Measurements from ENCODE around the gene STK4. TPM values are rescaled to one million over a fixed set of nuclear protein-coding genes. Genes with fewer than 3 reads are reported as not detected.

The STK4 gene
- total RNA-seq, 1 donor: 33.7 TPM

DNA sequence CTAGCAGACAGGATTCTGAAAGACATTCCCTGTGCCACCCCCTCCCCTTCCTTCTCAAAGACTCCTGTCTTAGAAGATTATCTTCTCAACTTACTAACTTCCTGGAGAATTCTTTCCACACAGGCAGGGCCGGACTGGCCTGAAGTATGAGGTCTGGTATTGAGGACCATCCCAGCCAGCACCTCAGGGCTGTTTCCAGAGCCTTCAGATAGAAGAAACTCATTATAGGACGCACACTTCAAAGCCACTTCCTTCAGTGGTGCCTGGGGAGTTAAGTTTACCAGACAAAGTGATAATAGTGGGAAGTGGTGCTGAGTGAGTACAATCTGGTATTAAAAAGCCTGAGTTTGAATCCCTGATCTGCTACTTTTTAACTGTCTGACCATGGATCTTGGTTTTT lies 119.0 kb downstream of the STK4 start:
- no peaks in the 10 kb centered on the region for H3K79me2 ChIP-seq (ENCODE audit: insufficient read depth, low read length)
- H3K4me1 ChIP-seq (ENCODE audit: insufficient read depth, low read length): peaks cover 37% of the 10 kb centered on the region
- no peak overlapping the region for H2AFZ ChIP-seq (ENCODE audit: low read length)
- peaks cover 3% of the 10 kb centered on the region for H3K36me3 ChIP-seq (ENCODE audit: insufficient read depth, low read length)
- DNase-seq (ENCODE audit: insufficient read length, low spot score, missing footprints): no peak
- no peaks in the 10 kb centered on the region for H3K9me3 ChIP-seq (ENCODE audit: low read depth, low read length)
- H3K4me2 ChIP-seq (ENCODE audit: insufficient read depth, low read length): no peak overlapping the region
- TF ChIP-seq, protein P1, sequence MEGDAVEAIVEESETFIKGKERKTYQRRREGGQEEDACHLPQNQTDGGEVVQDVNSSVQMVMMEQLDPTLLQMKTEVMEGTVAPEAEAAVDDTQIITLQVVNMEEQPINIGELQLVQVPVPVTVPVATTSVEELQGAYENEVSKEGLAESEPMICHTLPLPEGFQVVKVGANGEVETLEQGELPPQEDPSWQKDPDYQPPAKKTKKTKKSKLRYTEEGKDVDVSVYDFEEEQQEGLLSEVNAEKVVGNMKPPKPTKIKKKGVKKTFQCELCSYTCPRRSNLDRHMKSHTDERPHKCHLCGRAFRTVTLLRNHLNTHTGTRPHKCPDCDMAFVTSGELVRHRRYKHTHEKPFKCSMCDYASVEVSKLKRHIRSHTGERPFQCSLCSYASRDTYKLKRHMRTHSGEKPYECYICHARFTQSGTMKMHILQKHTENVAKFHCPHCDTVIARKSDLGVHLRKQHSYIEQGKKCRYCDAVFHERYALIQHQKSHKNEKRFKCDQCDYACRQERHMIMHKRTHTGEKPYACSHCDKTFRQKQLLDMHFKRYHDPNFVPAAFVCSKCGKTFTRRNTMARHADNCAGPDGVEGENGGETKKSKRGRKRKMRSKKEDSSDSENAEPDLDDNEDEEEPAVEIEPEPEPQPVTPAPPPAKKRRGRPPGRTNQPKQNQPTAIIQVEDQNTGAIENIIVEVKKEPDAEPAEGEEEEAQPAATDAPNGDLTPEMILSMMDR (IDR thresholded peaks at IDR 0.05; ENCODE audit: extremely low read depth, low read depth, low read length): no peak
- no peaks in the 10 kb centered on the region for H4K20me1 ChIP-seq (ENCODE audit: insufficient read depth, low read length)
- no peaks in the 10 kb centered on the region for H3K27me3 ChIP-seq (ENCODE audit: insufficient read depth, low read length)
- H3K27ac ChIP-seq (ENCODE audit: low read depth, low read length): no peak overlapping the region
- H3K4me3 ChIP-seq (ENCODE audit: insufficient read depth, low read length): no peak overlapping the region

DNA sequence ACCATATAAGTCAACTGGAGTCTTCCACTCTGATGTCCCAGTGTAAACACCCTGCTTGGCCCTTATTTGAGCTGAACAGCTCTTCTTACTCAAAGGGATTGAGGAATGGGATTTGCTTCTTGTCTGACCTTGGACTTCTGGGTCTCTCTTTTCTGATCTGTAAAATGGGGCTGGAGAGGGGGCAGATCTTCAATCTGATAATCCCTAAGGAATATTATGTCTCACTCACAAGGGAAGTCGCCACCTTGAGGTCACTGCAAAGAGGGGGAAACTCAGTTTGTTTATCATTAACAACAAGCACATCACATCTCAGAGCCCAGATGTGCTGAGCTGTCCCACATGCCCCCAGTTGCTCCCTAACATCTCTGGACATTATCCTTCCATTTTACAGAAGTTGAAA lies 119.6 kb downstream of the STK4 start:
- TF ChIP-seq, protein P1 (IDR thresholded peaks at IDR 0.05; ENCODE audit: extremely low read depth, low read depth, low read length): no peak
- H3K4me3 ChIP-seq (ENCODE audit: insufficient read depth, low read length): no peak overlapping the region
- H2AFZ ChIP-seq (ENCODE audit: low read length): no peak overlapping the region
- no peak overlapping the region for H3K4me2 ChIP-seq (ENCODE audit: insufficient read depth, low read length)
- H3K4me1 ChIP-seq (ENCODE audit: insufficient read depth, low read length): peaks cover 43% of the 10 kb centered on the region
- no peak for DNase-seq (ENCODE audit: insufficient read length, low spot score, missing footprints)
- no peaks in the 10 kb centered on the region for H3K79me2 ChIP-seq (ENCODE audit: insufficient read depth, low read length)
- peaks cover 3% of the 10 kb centered on the region for H3K36me3 ChIP-seq (ENCODE audit: insufficient read depth, low read length)
- H4K20me1 ChIP-seq (ENCODE audit: insufficient read depth, low read length): no peaks in the 10 kb centered on the region
- no peaks in the 10 kb centered on the region for H3K27me3 ChIP-seq (ENCODE audit: insufficient read depth, low read length)
- H3K9me3 ChIP-seq (ENCODE audit: low read depth, low read length): no peaks in the 10 kb centered on the region
- no peak overlapping the region for H3K27ac ChIP-seq (ENCODE audit: low read depth, low read length)

DNA sequence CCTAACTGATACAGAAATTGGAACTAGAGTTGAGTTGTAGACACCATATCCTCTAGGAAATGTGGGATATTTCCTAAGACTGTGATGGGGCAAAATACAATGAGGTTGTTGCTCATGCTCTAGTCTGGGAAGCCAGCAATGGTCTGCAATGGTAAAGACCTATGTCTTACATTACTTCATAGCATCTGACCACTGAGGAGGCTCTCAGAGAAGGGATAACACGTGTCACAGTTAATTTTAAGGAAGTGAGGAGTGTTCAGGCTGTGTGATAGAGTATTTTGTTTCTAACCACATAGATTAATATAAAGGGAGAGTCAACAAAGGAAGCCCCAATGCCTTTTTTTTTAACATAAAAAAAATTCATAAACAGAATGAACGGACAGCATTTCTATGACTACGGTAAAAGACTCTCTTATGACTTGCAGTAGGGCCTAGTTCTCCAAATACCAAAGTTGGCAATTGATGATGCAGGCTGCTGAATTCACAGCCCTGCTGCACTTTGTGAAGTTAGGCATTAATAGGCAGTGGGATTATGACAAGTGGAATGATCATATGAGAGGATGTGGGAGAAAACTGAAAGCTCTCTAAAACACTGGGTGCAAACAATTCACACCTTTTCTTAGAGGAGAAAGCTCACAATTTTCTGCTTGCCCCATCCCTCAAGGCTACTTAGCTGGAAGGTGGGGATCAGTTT lies 120.9 kb downstream of the STK4 start:
- peak overlapping the region; percentile 46 for H3K27ac ChIP-seq (ENCODE audit: low read depth, low read length)
- H3K4me2 ChIP-seq (ENCODE audit: insufficient read depth, low read length): peak overlapping the region; percentile 49
- DNase-seq (ENCODE audit: insufficient read length, low spot score, missing footprints): no peak

DNA sequence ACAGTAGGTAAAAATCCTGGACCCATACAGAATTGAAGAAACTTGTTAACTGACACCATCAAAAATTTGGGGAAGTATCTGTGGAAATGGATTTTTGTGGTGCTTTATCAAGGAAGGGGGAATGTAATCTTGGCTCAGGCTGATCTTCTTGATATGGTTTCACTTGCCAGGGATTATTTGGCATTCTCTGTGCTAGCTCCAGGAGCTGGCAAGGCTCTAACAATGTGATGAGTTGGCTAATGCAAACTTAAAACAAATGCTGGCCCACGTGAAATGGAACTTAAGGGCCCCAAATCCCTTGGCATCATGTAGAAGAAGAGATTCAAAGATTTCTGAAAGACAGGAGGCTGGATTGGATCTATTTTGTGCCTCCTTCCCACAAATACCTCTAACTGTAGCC lies 121.5 kb downstream of the STK4 start:
- Histone ChIP-seq H3K27ac (ENCODE audit: low read depth, low read length) (peak overlapping the region; percentile 46), H3K9me3 (ENCODE audit: low read depth, low read length) (no peaks in the 10 kb centered on the region), H4K20me1 (ENCODE audit: insufficient read depth, low read length) (no peaks in the 10 kb centered on the region), H3K4me3 (ENCODE audit: insufficient read depth, low read length) (peak overlapping the region; percentile 4), H3K4me1 (ENCODE audit: insufficient read depth, low read length) (peaks cover 45% of the 10 kb centered on the region), H3K4me2 (ENCODE audit: insufficient read depth, low read length) (peak overlapping the region; percentile 49), H3K79me2 (ENCODE audit: insufficient read depth, low read length) (no peaks in the 10 kb centered on the region), H3K27me3 (ENCODE audit: insufficient read depth, low read length) (no peaks in the 10 kb centered on the region), H3K36me3 (ENCODE audit: insufficient read depth, low read length) (no peaks in the 10 kb centered on the region), H2AFZ (ENCODE audit: low read length) (no peak overlapping the region)
- TF ChIP-seq, protein P1 (IDR thresholded peaks at IDR 0.05; ENCODE audit: extremely low read depth, low read depth, low read length): no peak
- DNase-seq (ENCODE audit: insufficient read length, low spot score, missing footprints): no peak

More for the DNA sequence above, 120.9 kb downstream of the STK4 start:
- no peaks in the 10 kb centered on the region for H3K9me3 ChIP-seq (ENCODE audit: low read depth, low read length)
- H3K4me3 ChIP-seq (ENCODE audit: insufficient read depth, low read length): peak overlapping the region; percentile 4
- H3K27me3 ChIP-seq (ENCODE audit: insufficient read depth, low read length): no peaks in the 10 kb centered on the region
- H3K36me3 ChIP-seq (ENCODE audit: insufficient read depth, low read length): no peaks in the 10 kb centered on the region
- no peak overlapping the region for H2AFZ ChIP-seq (ENCODE audit: low read length)
- H3K79me2 ChIP-seq (ENCODE audit: insufficient read depth, low read length): no peaks in the 10 kb centered on the region
- no peaks in the 10 kb centered on the region for H4K20me1 ChIP-seq (ENCODE audit: insufficient read depth, low read length)
- TF ChIP-seq, protein P1 (IDR thresholded peaks at IDR 0.05; ENCODE audit: extremely low read depth, low read depth, low read length): no peak
- H3K4me1 ChIP-seq (ENCODE audit: insufficient read depth, low read length): peaks cover 45% of the 10 kb centered on the region
